ENCODE measurements around the gene RBM26. TPM values are rescaled to one million over a fixed set of nuclear protein-coding genes. Genes with fewer than 3 reads are reported as not detected.

The RBM26 gene
- total RNA-seq, 2 donors from 2014 or later, result 28.1 to 28.3 TPM

DNA sequence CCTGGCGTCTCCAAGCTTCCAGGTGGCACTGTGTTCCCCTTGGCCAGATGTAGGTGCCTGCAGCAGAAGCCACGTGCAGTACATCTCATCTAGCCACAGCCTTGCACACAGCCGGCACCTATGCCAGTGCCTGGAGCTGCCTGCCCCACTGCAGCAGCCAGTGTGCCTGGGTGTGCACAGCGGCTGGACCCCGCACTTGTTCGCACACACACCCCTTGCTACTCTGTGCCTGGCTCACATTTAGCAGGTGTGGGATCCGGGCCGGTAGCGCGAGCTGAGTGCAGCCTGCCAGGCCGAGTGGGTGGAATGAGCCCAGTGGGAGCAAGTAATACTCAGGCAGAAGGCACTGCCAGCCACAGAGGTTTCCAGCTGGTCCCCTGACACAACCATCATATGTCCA is 26.9 kb upstream of the RBM26 start:
- Histone ChIP-seq H3K36me3 (no peaks in the 10 kb centered on the region), H3K27ac (no peak overlapping the region), H3K27me3 (no peaks in the 10 kb centered on the region), H3K4me1 (no peaks in the 10 kb centered on the region), H3K9me3 (no peaks in the 10 kb centered on the region), H3K4me3 (no peak overlapping the region), H3K9ac (ENCODE audit: low read depth in 2 of 2, low read length in 2 of 2) (no peak overlapping the region)
- DNase-seq, result no peak
- intact Hi-C loops (cut with DNase I), result no loop called here
- TF ChIP-seq, protein P1, sequence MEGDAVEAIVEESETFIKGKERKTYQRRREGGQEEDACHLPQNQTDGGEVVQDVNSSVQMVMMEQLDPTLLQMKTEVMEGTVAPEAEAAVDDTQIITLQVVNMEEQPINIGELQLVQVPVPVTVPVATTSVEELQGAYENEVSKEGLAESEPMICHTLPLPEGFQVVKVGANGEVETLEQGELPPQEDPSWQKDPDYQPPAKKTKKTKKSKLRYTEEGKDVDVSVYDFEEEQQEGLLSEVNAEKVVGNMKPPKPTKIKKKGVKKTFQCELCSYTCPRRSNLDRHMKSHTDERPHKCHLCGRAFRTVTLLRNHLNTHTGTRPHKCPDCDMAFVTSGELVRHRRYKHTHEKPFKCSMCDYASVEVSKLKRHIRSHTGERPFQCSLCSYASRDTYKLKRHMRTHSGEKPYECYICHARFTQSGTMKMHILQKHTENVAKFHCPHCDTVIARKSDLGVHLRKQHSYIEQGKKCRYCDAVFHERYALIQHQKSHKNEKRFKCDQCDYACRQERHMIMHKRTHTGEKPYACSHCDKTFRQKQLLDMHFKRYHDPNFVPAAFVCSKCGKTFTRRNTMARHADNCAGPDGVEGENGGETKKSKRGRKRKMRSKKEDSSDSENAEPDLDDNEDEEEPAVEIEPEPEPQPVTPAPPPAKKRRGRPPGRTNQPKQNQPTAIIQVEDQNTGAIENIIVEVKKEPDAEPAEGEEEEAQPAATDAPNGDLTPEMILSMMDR (IDR thresholded peaks at IDR 0.05), result no peak

DNA sequence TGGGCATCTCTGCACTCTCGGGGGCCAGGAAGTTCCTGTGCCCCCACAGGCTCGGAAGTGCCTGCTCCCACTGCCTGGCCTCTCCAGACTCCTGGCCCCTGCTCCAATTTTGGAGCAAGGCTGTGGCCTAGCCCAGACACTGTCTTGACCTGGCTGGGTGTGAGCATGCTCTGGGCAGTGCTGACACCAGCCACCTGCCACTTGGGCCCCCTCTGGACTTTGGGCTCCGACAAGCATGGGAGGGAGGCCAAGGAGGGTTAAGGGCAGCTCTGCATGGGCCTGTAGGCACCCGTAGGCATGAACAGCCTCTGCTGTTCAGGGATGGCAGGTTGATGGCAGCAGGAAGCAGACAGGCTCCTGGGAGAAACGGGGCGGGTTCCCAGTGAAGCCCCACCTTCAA is 26.0 kb upstream of the RBM26 start:
- Histone ChIP-seq H3K4me3 (no peak overlapping the region), H3K9me3 (no peaks in the 10 kb centered on the region), H3K4me1 (no peaks in the 10 kb centered on the region), H3K27me3 (no peaks in the 10 kb centered on the region), H3K27ac (no peak overlapping the region), H3K36me3 (no peaks in the 10 kb centered on the region), H3K9ac (ENCODE audit: low read depth in 2 of 2, low read length in 2 of 2) (no peak overlapping the region)
- DNase-seq, result no peak
- TF ChIP-seq, protein P1 (IDR thresholded peaks at IDR 0.05), result no peak
- intact Hi-C loops (cut with DNase I), result no loop called here

DNA sequence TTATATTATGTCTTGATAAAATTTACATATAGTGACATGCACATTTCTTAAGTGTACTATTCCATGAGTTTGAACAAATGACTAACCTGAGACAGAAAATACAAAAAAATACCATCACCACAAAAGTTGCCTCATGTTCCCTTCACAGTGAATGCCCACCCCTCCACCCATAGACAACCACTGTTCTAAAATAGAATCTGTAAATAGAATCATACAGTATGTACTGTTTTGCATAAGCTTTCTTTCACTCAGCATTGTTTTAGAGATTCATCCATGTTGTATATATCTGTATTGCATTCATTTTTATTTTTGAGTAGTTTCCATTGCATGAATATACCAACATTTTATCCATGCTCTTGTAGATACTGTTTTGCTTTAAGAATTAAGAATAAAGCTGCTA is 23.3 kb upstream of the RBM26 start:
- no peaks in the 10 kb centered on the region for H3K9me3 ChIP-seq
- no peak overlapping the region for H3K27ac ChIP-seq
- intact Hi-C loops (cut with DNase I), result no loop called here
- no peak for DNase-seq
- no peaks in the 10 kb centered on the region for H3K36me3 ChIP-seq
- H3K27me3 ChIP-seq, result no peaks in the 10 kb centered on the region
- no peak overlapping the region for H3K9ac ChIP-seq (ENCODE audit: low read depth in 2 of 2, low read length in 2 of 2)
- TF ChIP-seq, protein P1 (IDR thresholded peaks at IDR 0.05), result no peak
- no peak overlapping the region for H3K4me3 ChIP-seq
- no peaks in the 10 kb centered on the region for H3K4me1 ChIP-seq

DNA sequence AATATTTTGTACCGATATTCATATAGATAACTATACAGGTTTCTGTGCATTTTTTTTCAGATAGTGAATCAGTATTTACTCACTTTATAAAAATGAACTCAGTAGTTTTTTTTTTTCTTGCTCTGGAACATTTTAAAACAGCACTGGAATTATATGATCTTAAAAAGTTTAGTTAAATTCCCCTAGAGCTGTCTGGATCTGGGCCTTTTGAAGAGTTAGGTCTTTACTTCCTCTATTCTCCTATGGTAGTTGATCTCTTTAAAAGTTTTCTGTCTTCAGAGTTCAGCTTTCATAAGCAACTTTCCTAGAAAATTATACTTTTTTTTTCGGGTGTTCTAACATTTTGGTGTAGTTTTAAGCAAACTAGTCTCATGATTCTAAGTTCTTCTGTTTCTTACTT is 21.8 kb upstream of the RBM26 start:
- DNase-seq, result no peak
- H3K4me1 ChIP-seq, result no peaks in the 10 kb centered on the region
- no peak overlapping the region for H3K9ac ChIP-seq (ENCODE audit: low read depth in 2 of 2, low read length in 2 of 2)
- H3K36me3 ChIP-seq, result no peaks in the 10 kb centered on the region
- no peak overlapping the region for H3K4me3 ChIP-seq
- no peak overlapping the region for H3K27ac ChIP-seq
- intact Hi-C loops (cut with DNase I), result no loop called here
- H3K27me3 ChIP-seq, result no peaks in the 10 kb centered on the region
- no peaks in the 10 kb centered on the region for H3K9me3 ChIP-seq
- TF ChIP-seq, protein P1 (IDR thresholded peaks at IDR 0.05), result no peak

DNA sequence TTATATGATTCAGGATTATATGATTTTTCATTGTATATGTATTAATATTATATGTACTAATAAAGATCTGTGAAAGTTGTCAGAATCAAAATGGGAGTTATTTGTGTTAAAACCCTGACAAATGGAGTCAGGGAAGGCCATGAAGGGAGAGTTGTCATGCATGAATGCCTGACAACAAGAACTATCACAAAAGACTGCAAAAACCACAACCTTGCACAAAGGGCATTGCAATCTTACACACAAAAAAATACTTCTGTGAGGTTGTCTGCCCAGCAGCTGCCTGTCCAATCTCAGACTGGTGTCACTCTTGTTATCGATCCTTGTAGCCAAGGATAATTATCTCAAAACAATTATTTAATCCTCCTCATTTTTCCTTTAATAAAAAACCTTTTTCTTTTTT is 21.2 kb upstream of the RBM26 start:
- Histone ChIP-seq H3K4me1 (no peaks in the 10 kb centered on the region), H3K4me3 (no peak overlapping the region), H3K27me3 (no peaks in the 10 kb centered on the region), H3K27ac (no peak overlapping the region), H3K36me3 (no peaks in the 10 kb centered on the region), H3K9ac (ENCODE audit: low read depth in 2 of 2, low read length in 2 of 2) (no peak overlapping the region), H3K9me3 (no peaks in the 10 kb centered on the region)
- TF ChIP-seq, protein P1 (IDR thresholded peaks at IDR 0.05), result no peak
- no peak for DNase-seq
- intact Hi-C loops (cut with DNase I), result no loop called here
